Kidney epithelial cell (primary cell): ENCODE measurements around the gene HAVCR1. TPM values are rescaled to one million over a fixed set of nuclear protein-coding genes. Genes with fewer than 3 reads are reported as not detected.

Experiments used
- DNase-seq: peaks from one replicate; pipeline ENCODE4 v3.0.0-alpha.2; 2010; ENCODE audit warnings: low read depth
- H3K27me3 ChIP-seq: 2 replicates; pipeline ENCODE4 v1.6.0; 2011; ENCODE audit warnings: low read length; ENCODE audit not compliant: control insufficient read depth, insufficient read depth
- H3K36me3 ChIP-seq: 2 replicates; pipeline ENCODE4 v1.5.1; 2011; ENCODE audit warnings: low read length; ENCODE audit not compliant: control insufficient read depth, insufficient read depth
- H3K4me3 ChIP-seq: 2 replicates; pipeline ENCODE4 v1.5.1; 2011; ENCODE audit warnings: low read depth, mild to moderate bottlenecking, control low read depth, low read length
- CTCF ChIP-seq: IDR thresholded peaks from 2 replicates; pipeline ENCODE4 v1.5.1; 2011; ENCODE audit warnings: mild to moderate bottlenecking, moderate library complexity, low read length, control low read depth, inconsistent platforms; ENCODE audit not compliant: insufficient read depth, poor library complexity, severe bottlenecking
- total RNA-seq: library from RNA; depleted of rRNA; stranded (reverse); fragments of >200 nt; gene quantifications from 2 replicates; pipeline ENCODE4 v1.2.3, GENCODE V29; 2015

HAVCR1 gene
- total RNA-seq, 1 donor from 2014 or later, result 0.29 TPM

GRCh38 chr5:157086751-157087359 is 27.9 kb upstream of the HAVCR1 start:
- H3K4me3 ChIP-seq, result no peak overlapping the region

GRCh38 chr5:157085930-157086329 is 27.0 kb upstream of the HAVCR1 start:
- Histone ChIP-seq H3K27me3 (no peaks in the 10 kb centered on the region), H3K36me3 (no peaks in the 10 kb centered on the region), H3K4me3 (no peak overlapping the region)
- DNase-seq, result no peak
- no peak for TF ChIP-seq CTCF

More at GRCh38 chr5:157086751-157087359, 27.9 kb upstream of the HAVCR1 start:
- DNase-seq, result no peak
- Histone ChIP-seq H3K36me3 (no peaks in the 10 kb centered on the region), H3K27me3 (no peaks in the 10 kb centered on the region)
- no peak for TF ChIP-seq CTCF

GRCh38 chr5:157080286-157080685 is 21.4 kb upstream of the HAVCR1 start:
- no peak overlapping the region for H3K4me3 ChIP-seq
- no peak for DNase-seq
- H3K36me3 ChIP-seq, result no peaks in the 10 kb centered on the region
- no peak for TF ChIP-seq CTCF
- H3K27me3 ChIP-seq, result no peaks in the 10 kb centered on the region

- Histone ChIP-seq H3K4me3 (no peak overlapping the region), H3K36me3 (no peaks in the 10 kb centered on the region), H3K27me3 (no peaks in the 10 kb centered on the region)
- DNase-seq, result peak; percentile 56
- no peak for TF ChIP-seq CTCF
Measured at GRCh38 chr5:157076558-157076957, 17.6 kb upstream of the HAVCR1 start.

- no peak for DNase-seq
- H3K36me3 ChIP-seq, result no peaks in the 10 kb centered on the region
- no peaks in the 10 kb centered on the region for H3K27me3 ChIP-seq
Measured at GRCh38 chr5:157072508-157072907, 13.6 kb upstream of the HAVCR1 start.

More at GRCh38 chr5:157072508-157072907, 13.6 kb upstream of the HAVCR1 start:
- no peak overlapping the region for H3K4me3 ChIP-seq
- TF ChIP-seq CTCF, result no peak
